ENCODE data around the gene HNRNPAB. TPM values are rescaled to one million over a fixed set of nuclear protein-coding genes. Genes with fewer than 3 reads are reported as not detected.

Gene HNRNPAB
- total RNA-seq, 6 experiments from 2014 or later, result 44.2 to 96.1 (median 73.5) TPM

DNA sequence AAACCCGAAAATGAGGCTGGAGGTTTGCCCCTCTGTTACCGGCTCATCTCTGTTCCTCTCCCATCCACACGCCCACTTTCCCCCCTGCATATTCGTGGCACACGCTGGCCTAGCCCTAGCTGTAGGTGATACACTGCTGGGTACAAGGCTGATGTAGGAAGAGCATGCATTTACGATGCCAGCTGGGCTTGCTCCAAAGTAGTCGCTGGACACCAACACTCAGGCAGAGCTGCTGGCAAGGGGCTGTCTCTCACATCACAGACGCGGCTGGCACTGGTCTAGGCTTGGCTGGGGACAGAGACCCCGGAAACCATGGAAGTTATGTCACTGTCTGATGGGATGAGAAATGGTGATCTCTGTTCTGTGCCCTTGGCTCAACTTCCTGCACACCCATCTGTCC, 38.1 kb downstream of the HNRNPAB start:
- Histone ChIP-seq H3K27me3 (no peaks in the 10 kb centered on the region), H3K4me3 (no peak overlapping the region), H3K4me1 (peaks cover 0 to 31% (median 20%) of the 10 kb centered on the region in 4 donors), H3K36me3 (no peaks in the 10 kb centered on the region), H3K9me3 (no peaks in the 10 kb centered on the region), H3K27ac (no peak overlapping the region)
- 78% methylated on average over 7 of the region's 10 CpGs for WGBS (ENCODE audit: insufficient coverage, low coverage, low lambda C conversion rate, missing lambda C conversion rate)
- TF ChIP-seq, protein P1, sequence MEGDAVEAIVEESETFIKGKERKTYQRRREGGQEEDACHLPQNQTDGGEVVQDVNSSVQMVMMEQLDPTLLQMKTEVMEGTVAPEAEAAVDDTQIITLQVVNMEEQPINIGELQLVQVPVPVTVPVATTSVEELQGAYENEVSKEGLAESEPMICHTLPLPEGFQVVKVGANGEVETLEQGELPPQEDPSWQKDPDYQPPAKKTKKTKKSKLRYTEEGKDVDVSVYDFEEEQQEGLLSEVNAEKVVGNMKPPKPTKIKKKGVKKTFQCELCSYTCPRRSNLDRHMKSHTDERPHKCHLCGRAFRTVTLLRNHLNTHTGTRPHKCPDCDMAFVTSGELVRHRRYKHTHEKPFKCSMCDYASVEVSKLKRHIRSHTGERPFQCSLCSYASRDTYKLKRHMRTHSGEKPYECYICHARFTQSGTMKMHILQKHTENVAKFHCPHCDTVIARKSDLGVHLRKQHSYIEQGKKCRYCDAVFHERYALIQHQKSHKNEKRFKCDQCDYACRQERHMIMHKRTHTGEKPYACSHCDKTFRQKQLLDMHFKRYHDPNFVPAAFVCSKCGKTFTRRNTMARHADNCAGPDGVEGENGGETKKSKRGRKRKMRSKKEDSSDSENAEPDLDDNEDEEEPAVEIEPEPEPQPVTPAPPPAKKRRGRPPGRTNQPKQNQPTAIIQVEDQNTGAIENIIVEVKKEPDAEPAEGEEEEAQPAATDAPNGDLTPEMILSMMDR (IDR thresholded peaks at IDR 0.05), result no peak
- TF ChIP-seq POLR2A (IDR thresholded peaks at IDR 0.05), result no peak
- intact Hi-C loops (cut with DNase I), result no loop called here
- DNase-seq, result peak in 1 of 3 donors; percentile 37
- no peak for ATAC-seq

DNA sequence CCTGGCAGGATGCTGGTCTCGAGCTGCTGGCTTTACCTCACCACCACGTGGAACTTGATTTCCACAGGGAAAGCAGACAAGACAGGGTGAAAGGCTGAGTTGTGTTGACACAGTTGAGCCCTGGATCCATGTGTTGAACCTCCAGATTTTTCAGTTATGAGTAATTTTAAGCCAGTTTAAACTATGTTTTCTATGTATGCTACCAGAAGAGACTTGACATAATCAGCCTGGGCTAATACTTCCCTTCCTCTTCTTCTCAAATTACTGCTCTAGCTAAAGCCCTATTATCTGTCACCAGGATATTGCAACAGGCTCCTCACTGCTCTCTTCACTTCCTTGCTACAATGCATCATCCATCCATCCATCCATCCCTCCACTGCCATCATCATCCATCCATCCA, 40.2 kb downstream of the HNRNPAB start:
- H3K36me3 ChIP-seq, result no peaks in the 10 kb centered on the region
- no peaks in the 10 kb centered on the region for H3K27me3 ChIP-seq
- no peak for ATAC-seq
- no peaks in the 10 kb centered on the region for H3K9me3 ChIP-seq
- H3K27ac ChIP-seq, result no peak overlapping the region
- H3K4me3 ChIP-seq, result no peak overlapping the region
- DNase-seq, result no peak
- WGBS (ENCODE audit: insufficient coverage, low coverage, low lambda C conversion rate, missing lambda C conversion rate), result no CpG with 5 or more reads among the region's 2 CpGs
- peaks cover 0 to 17% (median 7%) of the 10 kb centered on the region in 4 donors for H3K4me1 ChIP-seq
- intact Hi-C loops (cut with DNase I), result no loop called here
- TF ChIP-seq POLR2A (IDR thresholded peaks at IDR 0.05), result no peak
- TF ChIP-seq, protein P1 (IDR thresholded peaks at IDR 0.05), result no peak

DNA sequence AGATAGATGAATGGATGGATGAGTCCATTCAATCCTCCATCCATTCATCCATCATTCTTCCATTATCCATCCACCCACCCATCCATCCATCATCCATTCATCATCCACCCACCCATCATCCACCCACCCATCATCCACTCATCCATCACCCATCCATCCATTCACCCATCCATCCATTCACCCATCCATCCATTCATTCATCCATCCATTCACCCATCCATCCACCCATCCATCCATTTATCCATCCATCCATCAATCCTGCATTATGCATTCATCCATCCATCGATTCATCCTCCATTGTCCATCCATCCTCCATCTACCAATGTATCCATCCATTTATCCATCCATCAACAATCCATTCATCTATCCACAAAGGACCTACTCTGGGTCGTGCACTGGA, 41.1 kb downstream of the HNRNPAB start:
- ATAC-seq (no peak), DNase-seq (no peak)
- no peak for TF ChIP-seq POLR2A (IDR thresholded peaks at IDR 0.05)
- TF ChIP-seq, protein P1 (IDR thresholded peaks at IDR 0.05), result no peak
- no peaks in the 10 kb centered on the region for H3K27me3 ChIP-seq
- no peak overlapping the region for H3K27ac ChIP-seq
- H3K4me3 ChIP-seq, result no peak overlapping the region
- no peaks in the 10 kb centered on the region for H3K9me3 ChIP-seq
- 67% methylated on average over 2 of the region's 2 CpGs for WGBS (ENCODE audit: insufficient coverage, low coverage, low lambda C conversion rate, missing lambda C conversion rate)
- no peaks in the 10 kb centered on the region for H3K36me3 ChIP-seq
- intact Hi-C loops (cut with DNase I), result no loop called here
- peaks cover 0 to 13% (median 5%) of the 10 kb centered on the region in 4 donors for H3K4me1 ChIP-seq

DNA sequence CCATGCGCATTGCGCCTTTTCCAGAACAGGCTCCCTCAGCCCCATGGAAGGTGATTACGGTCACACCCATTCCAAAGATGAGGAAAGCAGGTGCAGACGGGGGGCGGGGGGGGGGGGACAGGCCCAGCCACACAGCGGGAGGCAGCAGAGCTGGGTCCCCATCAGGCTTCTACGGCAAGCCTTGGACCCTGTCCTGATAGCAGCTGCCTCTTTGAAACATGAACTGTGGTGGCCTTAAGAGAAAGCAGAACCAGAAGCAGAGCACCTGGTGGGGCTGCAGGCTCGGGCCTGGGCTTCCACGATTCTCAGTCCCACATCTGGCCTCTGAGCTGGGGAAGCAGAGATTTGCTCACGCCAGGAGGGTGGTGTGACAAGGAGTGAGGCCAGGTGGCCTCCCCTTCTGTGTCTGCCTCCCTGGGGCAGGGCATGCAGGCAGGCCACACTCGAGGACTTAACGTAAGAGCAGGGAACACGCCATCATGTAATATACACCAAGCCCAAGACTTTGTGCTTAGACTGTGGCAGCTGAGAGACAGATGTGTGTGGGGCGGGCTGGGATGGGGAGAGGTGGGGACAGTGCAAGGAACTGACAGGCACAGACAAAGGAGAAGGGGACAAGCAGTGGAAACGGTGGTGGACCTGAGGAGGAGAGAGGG, 42.4 kb downstream of the HNRNPAB start:
- TF ChIP-seq, protein P1 (IDR thresholded peaks at IDR 0.05), result no peak

More for the DNA sequence above, 42.4 kb downstream of the HNRNPAB start:
- Histone ChIP-seq H3K4me3 (no peak overlapping the region), H3K9me3 (no peaks in the 10 kb centered on the region), H3K27ac (no peak overlapping the region), H3K27me3 (no peaks in the 10 kb centered on the region), H3K36me3 (no peaks in the 10 kb centered on the region), H3K4me1 (peaks cover 0 to 10% (median 3%) of the 10 kb centered on the region in 4 donors)
- ATAC-seq, result no peak
- no peak for DNase-seq
- intact Hi-C loops (cut with DNase I), result no loop called here
- 85% methylated on average over 10 of the region's 15 CpGs for WGBS (ENCODE audit: insufficient coverage, low coverage, low lambda C conversion rate, missing lambda C conversion rate)

Data from right lobe of liver (tissue), 6 donors.